ENCODE results near the gene MIAT.

DNA sequence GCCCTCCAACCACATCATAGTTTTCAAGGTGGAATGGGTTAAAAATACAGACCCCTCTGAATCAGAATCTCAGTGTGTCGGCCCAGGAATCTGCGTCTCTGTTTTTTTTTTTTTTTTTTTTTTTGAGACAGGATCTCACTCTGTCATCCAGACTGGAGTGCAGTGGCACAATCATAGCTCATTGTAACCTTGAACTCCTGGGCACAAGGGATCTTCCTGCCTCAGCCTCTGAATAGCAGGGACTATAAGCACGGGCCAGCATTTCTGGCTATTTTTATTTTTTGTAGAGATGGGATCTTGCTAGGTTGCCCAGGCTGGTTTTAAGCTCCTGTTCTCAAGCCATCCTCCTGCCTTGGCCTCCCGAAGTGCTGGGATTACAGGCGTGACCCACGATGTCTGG lies 28.2 kb downstream of the MIAT start:
- no peak for TF ChIP-seq RFX5 (IDR thresholded peaks at IDR 0.05)
- no peak for TF ChIP-seq MYC (IDR thresholded peaks at IDR 0.05; ENCODE audit: borderline replicate concordance, low read length)
- TF ChIP-seq CHD2 (IDR thresholded peaks at IDR 0.05; ENCODE audit: low read length, partially characterized antibody), result no peak
- no peak for TF ChIP-seq CTCF (IDR thresholded peaks at IDR 0.05)

Measured in A549 (cell line).